ENCODE measurements around the gene ZNF518B.
"Not testable (repeated sequence)": the region's sequence is repeated elsewhere in the genome, so short reads cannot be mapped to it uniquely, and the experiment has no call there.

ZNF518B gene

DNA sequence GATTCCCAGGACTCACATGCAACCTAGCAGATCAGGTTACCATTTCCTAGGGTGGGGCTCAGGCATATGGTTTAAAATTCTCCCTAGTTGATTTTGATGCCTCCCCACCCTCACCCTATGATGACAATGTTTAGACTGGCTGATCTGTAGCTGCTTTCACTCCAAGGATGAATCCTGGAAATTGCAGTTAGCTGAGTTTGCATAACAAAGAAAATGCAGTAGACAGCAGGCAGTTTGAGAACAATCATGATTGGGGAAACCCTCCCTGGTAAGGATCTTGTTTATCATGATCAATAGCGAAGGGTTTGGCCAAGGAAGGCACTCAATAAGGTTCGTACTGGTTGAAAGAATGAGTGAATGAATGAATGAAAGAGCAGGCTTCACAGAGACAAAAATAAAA lies 2.1 kb downstream of the ZNF518B start:
- no peak for DNase-seq

- DNase-seq = no peak
Observed at GRCh38 chr4:10454726-10455125, 2.5 kb downstream of the ZNF518B start.

DNA sequence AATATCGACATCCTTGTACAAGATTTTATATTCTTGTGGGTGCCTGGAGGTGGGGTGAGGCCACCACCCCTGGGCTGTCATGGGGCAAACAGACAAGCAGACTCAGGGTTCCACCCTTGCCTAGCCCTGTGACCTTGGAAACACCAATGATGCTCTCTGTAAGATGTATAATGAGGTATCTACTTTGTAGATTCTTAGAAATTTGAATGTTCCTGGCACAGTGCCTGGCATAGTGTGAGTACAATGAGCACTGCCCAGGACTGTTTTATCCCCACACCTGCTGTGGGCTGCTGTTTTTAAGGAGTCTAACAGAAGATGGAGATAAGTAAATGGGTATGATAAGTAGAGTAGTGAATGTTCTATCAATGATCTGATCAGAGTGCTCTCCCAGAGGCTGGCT lies 3.1 kb downstream of the ZNF518B start:
- no peak for DNase-seq

DNA sequence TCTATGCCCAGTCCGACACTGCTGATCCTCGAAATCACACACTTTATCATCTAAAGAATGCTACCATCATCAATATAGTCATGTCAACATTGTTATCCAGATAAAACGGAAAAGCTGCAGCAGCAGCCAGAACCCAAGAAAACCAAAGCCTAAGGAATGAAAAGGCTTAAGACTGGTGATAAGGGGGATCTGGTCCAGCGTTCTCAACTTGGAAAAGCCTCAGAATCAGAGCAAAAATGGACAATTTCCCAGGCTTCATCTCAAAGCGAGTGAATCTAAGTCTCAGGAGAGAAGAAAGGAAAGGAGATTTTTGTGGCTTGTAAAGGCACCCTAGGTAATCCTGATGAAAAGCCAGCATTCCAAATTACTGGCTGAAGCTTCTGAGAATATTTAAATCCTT lies 8.2 kb downstream of the ZNF518B start:
- DNase-seq = no peak

DNA sequence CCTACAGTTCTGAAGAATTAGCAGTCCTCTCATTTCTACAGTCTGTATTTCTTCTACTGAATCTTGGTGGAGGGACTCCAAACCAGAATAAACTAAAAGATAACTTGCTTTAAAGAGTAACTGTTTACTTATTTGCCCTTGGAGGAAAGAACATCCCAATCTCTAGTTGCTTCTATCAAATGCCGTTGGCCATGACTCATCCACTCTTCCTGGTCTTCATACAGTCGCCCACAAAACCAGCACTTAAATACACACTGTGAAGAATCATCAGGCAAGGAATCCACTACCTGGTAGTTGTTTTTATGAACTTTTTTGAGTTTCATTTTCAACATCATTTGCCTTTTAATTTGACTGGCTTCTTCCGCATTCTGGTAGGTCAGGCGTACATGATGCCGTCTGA lies 14.2 kb downstream of the ZNF518B start:
- DNase-seq = no peak

DNA sequence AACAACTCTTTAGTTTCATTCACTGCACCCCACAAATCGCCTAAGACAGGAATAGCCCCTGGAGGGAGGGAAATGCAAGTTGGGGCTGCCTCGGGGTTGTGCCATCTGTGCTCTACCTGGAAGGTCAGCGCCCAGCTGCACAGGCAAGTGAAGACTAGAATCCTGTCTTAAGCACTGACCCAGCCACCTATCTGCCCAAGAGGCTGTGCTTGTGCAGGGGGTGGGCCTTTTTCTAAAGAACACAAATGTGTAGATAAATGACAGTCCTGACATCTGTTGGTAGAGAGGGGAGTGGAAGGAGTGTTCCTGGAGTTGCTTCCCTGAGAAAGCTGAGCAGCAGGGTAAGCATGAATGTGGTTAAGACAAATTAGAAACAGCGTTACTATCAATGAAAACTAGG lies 15.7 kb downstream of the ZNF518B start:
- DNase-seq = no peak

GRCh38 chr4:10438924-10439323 lies 18.3 kb downstream of the ZNF518B start:
- DNase-seq = no peak

DNA sequence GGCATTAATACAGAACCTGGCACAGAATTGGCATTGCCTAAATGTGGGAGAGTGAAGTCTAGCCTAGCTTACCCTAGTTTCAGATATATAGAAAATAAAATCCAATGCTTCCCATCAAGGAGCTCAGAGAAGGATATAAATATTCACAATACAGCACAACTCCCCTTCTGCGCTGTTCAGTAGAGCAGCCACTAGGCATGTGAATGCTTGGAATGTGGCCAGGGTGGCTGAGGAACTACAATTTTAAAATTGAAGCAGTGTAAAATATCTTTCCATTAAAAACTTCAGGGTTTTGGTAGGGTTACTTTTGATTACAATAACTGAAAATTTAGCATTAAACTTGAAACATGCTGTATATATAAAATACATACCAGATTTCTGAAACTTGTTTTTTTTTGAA lies 19.5 kb downstream of the ZNF518B start:
- no peak for DNase-seq

GRCh38 chr4:10427680-10428079 lies 29.5 kb downstream of the ZNF518B start:
- DNase-seq = not testable (repeated sequence)

- DNase-seq = no peak
Observed at GRCh38 chr4:10421344-10422055, 35.7 kb downstream of the ZNF518B start.

GRCh38 chr4:10417740-10418139 lies 39.5 kb downstream of the ZNF518B start:
- DNase-seq = no peak

GRCh38 chr4:10416441-10416840 lies 40.8 kb downstream of the ZNF518B start:
- no peak for DNase-seq

- DNase-seq = no peak
Observed at GRCh38 chr4:10413177-10413576, 44.0 kb downstream of the ZNF518B start.

GRCh38 chr4:10405672-10406071 lies 51.6 kb downstream of the ZNF518B start:
- DNase-seq = no peak

GRCh38 chr4:10403633-10404445 lies 53.4 kb downstream of the ZNF518B start:
- no peak for DNase-seq

GRCh38 chr4:10395971-10396580 lies 61.1 kb downstream of the ZNF518B start:
- no peak for DNase-seq

All from activated effector memory CD4-positive, alpha-beta T cell treated with anti-CD3 and anti-CD28 coated beads, Interleukin-2, amount 50 U/mL, for 16 hours (primary cell).